ENCODE data around the gene IRAK2. TPM values are rescaled to one million over a fixed set of nuclear protein-coding genes. Genes with fewer than 3 reads are reported as not detected.
A peak's percentile ranks its signal among the peaks of the same experiment; 100 is the strongest.
"Not testable (repeated sequence)": the region's sequence is repeated elsewhere in the genome, so short reads cannot be mapped to it uniquely, and the experiment has no call there.

IRAK2 gene
- total RNA-seq, 2 experiments from 2014 or later: 3.9 to 4.0 TPM

DNA sequence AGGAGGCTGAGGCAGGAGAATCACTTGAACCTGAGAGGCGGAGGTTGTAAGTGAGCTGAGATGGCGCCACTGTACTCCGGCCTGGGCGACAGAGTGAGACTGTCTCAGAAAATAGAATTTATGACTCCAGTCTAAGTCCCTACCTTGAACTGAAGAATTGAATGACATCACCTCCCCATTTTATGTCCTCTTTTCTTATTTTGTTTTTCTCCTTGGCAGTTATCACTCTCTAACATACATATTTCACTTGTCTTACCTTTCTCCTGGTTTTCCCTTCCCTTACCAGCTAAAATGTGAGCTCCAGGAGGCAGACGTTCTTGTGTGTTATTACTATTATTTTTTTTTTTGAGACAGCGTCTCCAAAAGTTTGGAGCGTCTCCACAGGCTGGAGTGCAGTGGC lies 91.1 kb downstream of the IRAK2 start:
- ChIA-PET POLR2A (interaction anchor here (0.6 to 0.7 kb wide), 4 partner anchors 70 to 1617 kb away, joined by 3 read pairs; no protein-coding TSS in a partner anchor), CTCF (interaction anchor here (0.6 to 0.9 kb wide), 5 partner anchors 8 to 1292 kb away, joined by 3 to 5 read pairs (median 3); no protein-coding TSS in a partner anchor)
- ATAC-seq: no peak
- Mint-ChIP-seq H3K27me3 (no peaks in the 10 kb centered on the region), H3K4me1 (peaks cover 84% of the 10 kb centered on the region), H3K27ac (peak overlapping the region; percentile 47), H3K9me3 (ENCODE audit: low read depth) (no peaks in the 10 kb centered on the region), H3K36me3 (ENCODE audit: low read depth) (peaks cover 80% of the 10 kb centered on the region), H3K4me3 (no peak overlapping the region)
- no peak for DNase-seq
- intact Hi-C loops (cut with DNase I, micrococcal nuclease): no loop called here

- ATAC-seq (no peak), DNase-seq (no peak)
- Mint-ChIP-seq H3K36me3 (ENCODE audit: low read depth) (peaks cover 78% of the 10 kb centered on the region), H3K27me3 (no peaks in the 10 kb centered on the region), H3K4me1 (peaks cover 82% of the 10 kb centered on the region), H3K9me3 (ENCODE audit: low read depth) (no peaks in the 10 kb centered on the region), H3K4me3 (no peak overlapping the region), H3K27ac (peak overlapping the region; percentile 69)
- intact Hi-C loops (cut with DNase I, micrococcal nuclease): no loop called here
- ChIA-PET CTCF (interaction anchor here (0.7 kb wide), 2 partner anchors 15 to 221 kb away, joined by 3 to 4 read pairs; no protein-coding TSS in a partner anchor), POLR2A (no interaction called here)
Observed at GRCh38 chr3:10259036-10259435, 94.3 kb downstream of the IRAK2 start.

GRCh38 chr3:10259798-10260197 lies 95.1 kb downstream of the IRAK2 start:
- H3K27me3 Mint-ChIP-seq: no peaks in the 10 kb centered on the region
- H3K9me3 Mint-ChIP-seq (ENCODE audit: low read depth): no peaks in the 10 kb centered on the region
- peak overlapping the region; percentile 69 for H3K27ac Mint-ChIP-seq
- intact Hi-C loops (cut with DNase I, micrococcal nuclease): loop anchor here in 1 of 2 experiments (5.0 kb wide), 1 partner anchor 232 kb away; the partner anchor contains the start of gene FANCD2
- DNase-seq: no peak
- H3K36me3 Mint-ChIP-seq (ENCODE audit: low read depth): peaks cover 76% of the 10 kb centered on the region
- CTCF ChIA-PET: interaction anchor here (0.7 to 1.0 kb wide), 2 partner anchors 10 to 14 kb away, joined by 3 read pairs; no protein-coding TSS in a partner anchor
- ATAC-seq: no peak
- H3K4me3 Mint-ChIP-seq: no peak overlapping the region
- POLR2A ChIA-PET: no interaction called here
- H3K4me1 Mint-ChIP-seq: peaks cover 82% of the 10 kb centered on the region

GRCh38 chr3:10260211-10260701 lies 95.5 kb downstream of the IRAK2 start:
- no peaks in the 10 kb centered on the region for H3K27me3 Mint-ChIP-seq
- intact Hi-C loops (cut with DNase I, micrococcal nuclease): loop anchor here in 1 of 2 experiments (5.0 kb wide), 1 partner anchor 233 kb away; the partner anchor contains the start of gene FANCD2
- ChIA-PET CTCF (interaction anchor here (1.0 to 4.4 kb wide), 2 partner anchors 9 to 22 kb away, joined by 3 to 31 read pairs; no protein-coding TSS in a partner anchor), POLR2A (no interaction called here)
- no peaks in the 10 kb centered on the region for H3K9me3 Mint-ChIP-seq (ENCODE audit: low read depth)
- H3K4me1 Mint-ChIP-seq: peaks cover 81% of the 10 kb centered on the region
- ATAC-seq (no peak), DNase-seq (no peak)
- peak overlapping the region; percentile 69 for H3K27ac Mint-ChIP-seq
- H3K4me3 Mint-ChIP-seq: no peak overlapping the region
- peaks cover 74% of the 10 kb centered on the region for H3K36me3 Mint-ChIP-seq (ENCODE audit: low read depth)

DNA sequence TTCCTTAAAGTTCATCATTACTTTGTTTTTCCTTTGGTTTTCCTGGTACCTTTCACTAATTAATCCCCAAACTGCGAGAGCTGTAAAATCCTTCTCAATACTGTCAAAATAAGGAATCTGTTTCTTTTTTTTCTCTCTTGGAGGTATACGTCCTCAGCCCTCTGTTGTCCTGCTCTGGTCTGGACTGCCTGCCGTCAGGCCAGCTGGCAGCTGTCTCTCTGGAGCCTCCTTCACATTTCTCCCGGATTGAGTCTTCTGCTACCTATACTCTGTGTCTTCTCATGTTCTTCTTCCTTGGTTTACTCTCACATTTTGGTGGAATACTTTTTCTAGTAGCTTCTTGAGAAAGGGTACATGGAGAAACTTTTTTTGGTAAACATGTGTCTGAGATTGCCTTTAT lies 97.3 kb downstream of the IRAK2 start:
- ChIA-PET CTCF (interaction anchor here (0.6 to 4.4 kb wide), 7 partner anchors 11 to 223 kb away, joined by 3 to 52 read pairs (median 4); partner anchors contain the start of gene TATDN2), POLR2A (no interaction called here)
- Mint-ChIP-seq H3K4me3 (no peak overlapping the region), H3K9me3 (ENCODE audit: low read depth) (no peaks in the 10 kb centered on the region), H3K36me3 (ENCODE audit: low read depth) (peaks cover 69% of the 10 kb centered on the region), H3K4me1 (peaks cover 77% of the 10 kb centered on the region), H3K27ac (peak overlapping the region; percentile 70), H3K27me3 (no peaks in the 10 kb centered on the region)
- DNase-seq (no peak), ATAC-seq (no peak)
- intact Hi-C loops (cut with DNase I, micrococcal nuclease): loop anchor here in 1 of 2 experiments (5.0 kb wide), 1 partner anchor 235 kb away; the partner anchor contains the start of gene FANCD2

DNA sequence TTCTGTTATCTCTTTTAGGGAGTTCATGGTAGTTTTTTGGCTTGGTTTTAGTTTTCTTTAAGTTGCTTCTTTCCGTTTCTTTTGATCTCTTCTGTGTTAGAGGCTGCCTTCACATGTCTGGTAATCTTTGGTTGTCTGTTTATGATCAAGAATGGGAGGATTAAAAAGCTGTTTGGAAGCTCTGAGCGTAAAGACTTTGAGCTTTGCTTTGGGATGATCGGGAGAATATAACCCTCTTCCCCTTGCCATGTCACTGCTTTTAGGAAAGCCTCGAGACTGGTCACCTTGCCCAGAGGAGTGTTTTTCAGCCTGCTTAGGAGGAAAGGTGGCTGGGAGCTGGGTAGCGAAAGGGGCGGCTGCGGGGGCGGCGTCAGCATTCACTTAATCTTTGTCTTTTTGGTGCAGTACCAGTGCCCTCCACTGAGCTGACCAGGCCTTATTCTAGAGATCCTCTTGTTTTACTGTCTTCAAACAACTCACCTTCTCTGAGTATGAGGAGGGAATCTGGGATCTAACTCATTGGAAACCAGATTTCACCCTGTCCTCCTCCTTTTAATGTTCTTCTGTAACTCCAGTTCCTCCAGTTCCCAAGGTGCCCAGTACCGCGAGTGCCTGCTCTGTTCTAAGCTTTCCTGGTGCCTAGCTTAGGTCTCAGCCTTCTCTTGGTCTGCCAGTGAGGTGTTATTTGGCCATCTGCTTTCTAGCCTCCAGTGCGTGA lies 99.1 kb downstream of the IRAK2 start:
- Mint-ChIP-seq H3K27ac (peak overlapping the region; percentile 91), H3K36me3 (ENCODE audit: low read depth) (peaks cover 74% of the 10 kb centered on the region), H3K4me3 (peak overlapping the region; percentile 59), H3K27me3 (no peaks in the 10 kb centered on the region), H3K9me3 (ENCODE audit: low read depth) (no peaks in the 10 kb centered on the region), H3K4me1 (peaks cover 85% of the 10 kb centered on the region)
- ATAC-seq: peak; percentile 94
- intact Hi-C loops (cut with DNase I, micrococcal nuclease): loop anchor here in 1 of 2 experiments (1.0 to 5.0 kb wide), 2 partner anchors 14 to 237 kb away; partner anchors contain the start of gene FANCD2
- CTCF ChIA-PET: interaction anchor here (0.6 to 4.4 kb wide), 40 partner anchors 8 to 519 kb away, joined by 3 to 52 read pairs (median 4); partner anchors contain the start of genes IL17RE, TATDN2 and VHL
- peak; percentile 86 for DNase-seq
- POLR2A ChIA-PET: interaction anchor here (0.6 to 1.7 kb wide), 10 partner anchors 9 to 151 kb away, joined by 3 to 7 read pairs (median 4); partner anchors contain the start of gene TATDN2

DNA sequence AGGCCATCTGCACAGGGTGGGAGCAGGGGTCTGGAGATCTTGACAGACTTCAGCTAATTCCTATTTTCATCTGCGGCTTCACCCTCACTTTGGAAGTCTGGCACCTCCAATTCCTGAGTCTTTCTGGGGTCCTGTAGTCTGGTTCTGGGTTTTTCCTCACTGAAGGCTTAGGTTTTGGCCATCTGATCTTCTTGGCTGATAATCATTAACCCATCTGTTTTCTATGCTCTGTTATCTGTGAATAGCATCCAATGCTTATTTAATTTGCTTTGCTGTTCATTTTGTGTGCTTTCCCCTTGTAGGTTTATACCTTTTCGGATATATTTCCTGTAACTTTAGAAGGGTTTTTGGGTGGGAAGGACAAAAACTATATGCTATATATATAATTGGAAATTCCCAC lies 101.1 kb downstream of the IRAK2 start:
- peaks cover 67% of the 10 kb centered on the region for H3K36me3 Mint-ChIP-seq (ENCODE audit: low read depth)
- no peaks in the 10 kb centered on the region for H3K27me3 Mint-ChIP-seq
- no peak overlapping the region for H3K4me3 Mint-ChIP-seq
- H3K27ac Mint-ChIP-seq: peak overlapping the region; percentile 47
- H3K4me1 Mint-ChIP-seq: peaks cover 73% of the 10 kb centered on the region
- intact Hi-C loops (cut with DNase I, micrococcal nuclease): no loop called here
- POLR2A ChIA-PET: no interaction called here
- no peaks in the 10 kb centered on the region for H3K9me3 Mint-ChIP-seq (ENCODE audit: low read depth)
- DNase-seq (no peak), ATAC-seq (no peak)
- CTCF ChIA-PET: interaction anchor here (4.2 kb wide), 1 partner anchor 15 kb away, joined by 52 read pairs; the partner anchor contains the start of gene TATDN2

DNA sequence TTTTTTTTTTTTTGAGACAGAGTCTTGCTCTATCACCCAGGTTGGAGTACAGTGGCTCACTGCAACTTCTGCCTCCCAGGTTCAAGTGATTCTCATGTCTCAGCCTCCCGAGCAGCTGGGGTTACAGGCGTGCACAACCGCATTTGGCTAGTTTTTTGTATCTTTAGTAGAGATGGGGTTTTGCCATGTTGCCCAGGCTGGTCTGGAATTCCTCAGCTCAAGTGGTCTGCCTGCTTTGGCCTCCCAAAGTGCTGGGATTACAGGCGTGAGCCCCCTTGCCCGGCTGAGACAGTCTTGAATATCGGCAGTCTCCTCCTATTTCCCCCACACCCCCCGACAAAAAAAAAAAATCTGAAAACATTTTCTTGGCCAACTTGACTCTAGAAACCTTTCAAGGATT lies 102.2 kb downstream of the IRAK2 start:
- ATAC-seq; DNase-seq; CTCF ChIA-PET; intact Hi-C loops (cut with DNase I, micrococcal nuclease); H3K27me3 Mint-ChIP-seq; H3K4me3 Mint-ChIP-seq; POLR2A ChIA-PET; H3K9me3 Mint-ChIP-seq (ENCODE audit: low read depth): not testable (repeated sequence)
- peaks cover 66% of the 10 kb centered on the region for H3K36me3 Mint-ChIP-seq (ENCODE audit: low read depth)
- peak overlapping the region; percentile 16 for H3K27ac Mint-ChIP-seq
- H3K4me1 Mint-ChIP-seq: peaks cover 67% of the 10 kb centered on the region

DNA sequence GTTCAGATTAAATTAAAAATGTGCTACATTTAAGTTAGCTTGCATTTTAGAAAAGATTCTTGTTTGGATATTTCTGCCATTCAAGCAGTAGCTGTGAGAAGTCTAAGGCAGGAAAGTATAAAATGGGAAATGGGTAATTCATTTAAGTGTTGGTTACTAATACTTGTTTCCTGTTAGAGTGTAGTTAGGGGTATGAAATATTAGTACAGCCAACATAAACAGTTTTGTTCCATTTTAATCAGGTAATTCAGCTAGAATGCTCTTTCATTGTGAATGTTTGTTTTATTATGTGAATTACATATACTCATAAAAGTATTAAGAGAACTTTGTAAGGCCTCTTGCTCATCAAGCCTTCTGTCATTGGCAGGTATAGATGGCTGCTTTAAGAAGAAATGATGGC lies 103.4 kb downstream of the IRAK2 start:
- H3K27me3 Mint-ChIP-seq: no peaks in the 10 kb centered on the region
- no peak overlapping the region for H3K27ac Mint-ChIP-seq
- no peaks in the 10 kb centered on the region for H3K9me3 Mint-ChIP-seq (ENCODE audit: low read depth)
- CTCF ChIA-PET: interaction anchor here (1.0 kb wide), 1 partner anchor 18 kb away, joined by 3 read pairs; no protein-coding TSS in a partner anchor
- peaks cover 64% of the 10 kb centered on the region for H3K36me3 Mint-ChIP-seq (ENCODE audit: low read depth)
- ATAC-seq (no peak), DNase-seq (no peak)
- no peak overlapping the region for H3K4me3 Mint-ChIP-seq
- intact Hi-C loops (cut with DNase I, micrococcal nuclease): no loop called here
- POLR2A ChIA-PET: interaction anchor here (0.6 kb wide), 1 partner anchor 18 kb away, joined by 3 read pairs; no protein-coding TSS in a partner anchor
- peaks cover 64% of the 10 kb centered on the region for H3K4me1 Mint-ChIP-seq

GRCh38 chr3:10268930-10269329 lies 104.2 kb downstream of the IRAK2 start:
- ChIA-PET POLR2A (interaction anchor here (0.5 kb wide), 1 partner anchor 152 kb away, joined by 3 read pairs; no protein-coding TSS in a partner anchor), CTCF (interaction anchor here (0.8 to 1.0 kb wide), 3 partner anchors 8 to 11 kb away, joined by 3 to 4 read pairs (median 3); no protein-coding TSS in a partner anchor)
- intact Hi-C loops (cut with DNase I, micrococcal nuclease): no loop called here
- Mint-ChIP-seq H3K9me3 (ENCODE audit: low read depth) (no peaks in the 10 kb centered on the region), H3K4me3 (no peak overlapping the region), H3K27ac (peak overlapping the region; percentile 21), H3K27me3 (no peaks in the 10 kb centered on the region), H3K36me3 (ENCODE audit: low read depth) (peaks cover 62% of the 10 kb centered on the region), H3K4me1 (peaks cover 63% of the 10 kb centered on the region)
- ATAC-seq: no peak
- no peak for DNase-seq

GRCh38 chr3:10269443-10269842 lies 104.7 kb downstream of the IRAK2 start:
- CTCF ChIA-PET: interaction anchor here (0.8 to 1.0 kb wide), 3 partner anchors 9 to 12 kb away, joined by 3 to 4 read pairs (median 3); no protein-coding TSS in a partner anchor
- ATAC-seq: no peak
- Mint-ChIP-seq H3K4me1 (peaks cover 63% of the 10 kb centered on the region), H3K36me3 (ENCODE audit: low read depth) (peaks cover 64% of the 10 kb centered on the region), H3K4me3 (no peak overlapping the region), H3K27ac (peak overlapping the region; percentile 21), H3K27me3 (no peaks in the 10 kb centered on the region), H3K9me3 (ENCODE audit: low read depth) (no peaks in the 10 kb centered on the region)
- no peak for DNase-seq
- POLR2A ChIA-PET: interaction anchor here (0.6 kb wide), 1 partner anchor 240 kb away, joined by 4 read pairs; no protein-coding TSS in a partner anchor
- intact Hi-C loops (cut with DNase I, micrococcal nuclease): no loop called here
